Activated CD4-positive, alpha-beta T cell treated with anti-CD3 and anti-CD28 coated beads, Interleukin-2, amount 50 U/mL, for 24 hours (primary cell): ENCODE measurements around the gene CCDC150.

Source experiments
- DNase-seq, 2 donors: peaks; one replicate each; pipeline ENCODE4 v3.0.0-alpha.2; 2020; ENCODE audit warnings: low read depth in 1 of 2, low spot score in 1 of 2

CCDC150 gene

GRCh38 chr2:196759378-196759706, 119.8 kb downstream of the CCDC150 start:
- no peak for DNase-seq

DNA sequence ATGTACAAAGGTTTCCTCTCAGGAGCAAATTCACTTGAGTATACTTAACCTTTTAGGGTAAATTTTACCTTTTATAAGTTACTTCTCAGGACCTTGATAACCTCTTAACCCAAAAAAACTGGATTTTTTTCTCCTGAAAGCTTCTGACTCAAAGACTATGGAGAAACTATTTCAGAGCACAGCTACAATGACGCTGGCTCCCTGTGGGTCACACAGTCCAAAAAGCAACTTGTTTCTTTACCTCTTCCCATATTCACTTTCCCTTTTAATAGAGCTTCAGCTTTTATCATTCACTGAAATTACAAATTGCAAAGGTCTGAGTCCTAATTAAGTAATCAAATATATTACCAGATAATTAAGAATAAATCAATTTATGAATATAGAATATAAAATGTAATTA, 127.6 kb downstream of the CCDC150 start:
- no peak for DNase-seq
